GM18858 (cell line): ENCODE measurements around the gene RBMS2.
"Not testable (repeated sequence)": the region's sequence is repeated elsewhere in the genome, so short reads cannot be mapped to it uniquely, and the experiment has no call there.

Experiments used
- ATAC-seq: cut with Tn5 transposase; IDR thresholded peaks from one replicate; pipeline ENCODE4 v1.9.1; 2021; ENCODE audit not compliant: unreplicated experiment

The RBMS2 gene

DNA sequence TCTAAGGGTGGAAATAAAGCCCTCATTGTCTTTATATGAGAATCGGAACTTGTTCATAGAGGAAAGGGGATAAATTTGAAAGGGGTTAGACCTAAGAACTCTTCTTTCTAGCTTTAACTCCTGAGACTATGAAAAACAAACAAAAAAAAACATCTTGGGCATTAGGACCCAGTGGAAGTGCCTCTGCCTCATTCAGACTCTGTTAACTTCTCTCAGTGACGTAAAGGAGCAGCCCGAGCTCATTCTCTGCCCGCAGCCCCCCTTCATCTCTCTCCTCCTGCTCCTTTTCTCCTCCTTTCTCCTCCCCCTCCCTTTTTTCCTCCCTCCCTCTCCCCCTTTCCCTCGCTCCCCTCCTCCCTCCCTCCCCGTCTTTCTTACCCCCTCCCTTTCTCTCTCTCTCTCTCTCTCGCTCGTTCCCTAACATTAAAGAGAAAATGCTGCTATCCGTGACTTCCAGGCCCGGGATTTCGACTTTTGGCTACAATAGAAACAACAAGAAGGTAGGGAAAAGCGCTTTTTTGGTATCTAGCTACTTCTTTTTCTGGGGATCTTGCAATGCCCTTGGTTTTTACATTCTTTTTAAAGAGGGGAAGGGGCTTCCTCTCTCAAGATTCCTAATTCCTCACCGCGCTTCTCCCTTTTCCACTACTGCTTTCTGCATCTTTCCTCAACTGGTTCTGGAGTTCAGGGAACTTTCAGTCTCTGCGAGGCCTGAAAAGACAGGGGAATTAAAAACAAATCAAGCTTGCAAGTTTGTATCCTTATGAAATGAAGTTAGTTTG is at the start of gene RBMS2:
RBMS2 (plus strand) TSS at position 231 of the 782 bp plus-strand sequence; CDS start at position 435, 204 bp downstream.
- ATAC-seq: peak; percentile 69

DNA sequence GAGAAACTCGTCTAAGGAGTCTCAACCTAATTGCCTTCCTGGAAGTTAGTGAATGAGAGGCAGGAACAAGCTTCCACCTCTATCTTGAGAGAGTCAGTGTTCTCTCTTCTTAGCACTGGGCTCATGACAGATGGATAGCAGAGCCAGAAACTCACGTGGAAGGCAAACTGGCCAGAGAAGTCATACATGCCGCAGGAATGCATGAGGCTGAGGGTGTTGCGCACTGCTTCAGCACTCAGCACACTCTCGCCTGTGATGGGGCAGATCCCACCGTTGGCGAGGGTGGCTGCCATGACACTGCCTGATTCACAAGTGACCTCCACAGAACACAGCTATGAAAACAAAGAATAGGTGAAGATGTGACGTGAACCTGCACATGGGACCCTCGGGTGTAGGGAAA is 47.2 kb upstream of the RBMS2 start:
- ATAC-seq: no peak

DNA sequence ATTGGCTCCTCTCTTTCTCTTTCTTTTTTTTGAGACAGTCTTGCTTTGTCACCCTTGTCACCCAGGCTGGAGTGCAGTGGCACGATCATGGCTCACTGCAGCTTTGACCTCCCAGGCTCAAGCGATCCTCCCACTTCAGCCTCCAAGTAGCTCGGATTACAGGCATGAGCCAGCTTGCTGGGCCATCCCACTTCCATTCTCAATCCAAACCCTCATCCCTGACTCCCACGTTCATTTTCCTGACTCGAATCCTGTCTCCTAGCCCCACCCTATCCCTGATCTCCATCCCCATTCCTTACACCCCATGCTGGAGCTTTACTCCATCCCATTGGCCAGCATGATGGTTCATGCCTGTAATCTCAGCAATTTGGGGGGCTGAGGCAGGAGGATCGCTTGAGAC is 45.5 kb upstream of the RBMS2 start:
- ATAC-seq: no peak

GRCh38 chr12:56476972-56477432 is 44.6 kb upstream of the RBMS2 start:
- ATAC-seq: no peak

DNA sequence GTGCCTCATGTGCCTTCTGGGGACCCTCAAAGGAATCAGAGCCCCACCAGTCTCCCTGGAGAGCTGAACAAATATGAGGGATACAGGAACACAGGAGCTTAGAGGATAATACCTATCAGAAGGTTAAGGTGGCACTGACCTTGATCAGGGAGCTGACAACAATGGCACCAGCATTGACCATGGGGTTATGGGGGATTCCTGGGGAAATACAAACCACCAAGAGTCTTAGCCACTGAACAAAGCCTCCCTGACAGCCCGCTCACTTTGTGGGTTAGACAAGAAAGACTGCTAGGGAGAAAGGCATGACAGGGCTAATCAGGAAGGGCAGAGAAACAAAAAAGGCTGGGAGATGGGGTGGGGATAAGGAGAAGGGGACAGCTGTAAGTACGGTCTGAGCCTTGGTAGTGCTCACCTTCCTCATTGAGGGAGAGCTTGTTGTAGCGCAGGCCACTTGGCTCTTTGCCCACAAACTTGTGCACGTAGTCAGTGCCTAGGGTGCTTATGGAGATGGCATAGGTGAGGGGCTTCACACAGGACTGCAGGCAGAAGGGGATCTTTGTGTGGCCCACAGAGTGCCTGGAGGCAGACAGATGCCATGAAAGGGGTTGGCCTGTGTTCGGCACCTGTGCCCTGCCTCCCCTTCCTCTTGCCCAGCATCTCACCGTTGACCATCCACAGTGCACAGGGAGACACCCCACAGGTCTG is 43.9 kb upstream of the RBMS2 start:
- ATAC-seq: no peak

DNA sequence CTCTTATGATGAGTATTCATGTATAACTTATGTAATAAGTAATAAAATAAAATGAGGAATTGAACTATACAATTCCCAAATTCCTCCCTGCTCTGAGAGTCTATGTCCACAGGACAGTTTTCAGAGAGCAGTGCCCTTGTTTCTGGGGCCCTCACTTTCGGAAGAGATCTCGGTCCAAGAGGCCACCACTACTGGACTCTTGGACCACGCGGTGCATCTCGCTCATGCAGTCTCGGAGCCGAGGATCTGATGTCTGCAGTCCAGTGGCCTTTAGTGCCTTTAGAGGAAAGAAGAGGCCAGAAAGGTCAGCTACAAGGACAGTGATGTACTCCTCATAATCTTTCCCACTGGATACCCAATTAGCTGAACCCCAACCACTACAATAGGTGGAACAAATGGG is 42.0 kb upstream of the RBMS2 start:
- no peak for ATAC-seq

DNA sequence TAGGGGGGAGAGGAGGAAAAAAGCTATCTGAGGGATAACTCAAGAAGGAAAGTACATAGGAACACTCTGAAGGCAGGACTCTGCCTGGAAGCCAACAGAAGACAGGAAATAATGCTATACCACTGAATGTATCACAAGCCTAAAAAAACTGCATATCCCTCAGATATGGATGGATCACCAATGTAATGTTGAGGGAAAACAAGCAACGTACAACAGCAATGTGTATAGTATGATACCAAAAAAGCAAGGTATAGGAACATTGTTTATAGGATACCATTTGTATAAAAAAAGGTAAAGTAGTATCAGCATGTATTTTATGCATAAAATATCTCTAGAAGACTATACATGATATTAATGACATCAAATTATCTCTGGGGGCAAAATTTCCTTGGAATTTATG is 37.1 kb upstream of the RBMS2 start:
- no peak for ATAC-seq

- ATAC-seq: no peak
These were observed 34.9 kb upstream of the RBMS2 start for GRCh38 chr12:56486694-56487093.

DNA sequence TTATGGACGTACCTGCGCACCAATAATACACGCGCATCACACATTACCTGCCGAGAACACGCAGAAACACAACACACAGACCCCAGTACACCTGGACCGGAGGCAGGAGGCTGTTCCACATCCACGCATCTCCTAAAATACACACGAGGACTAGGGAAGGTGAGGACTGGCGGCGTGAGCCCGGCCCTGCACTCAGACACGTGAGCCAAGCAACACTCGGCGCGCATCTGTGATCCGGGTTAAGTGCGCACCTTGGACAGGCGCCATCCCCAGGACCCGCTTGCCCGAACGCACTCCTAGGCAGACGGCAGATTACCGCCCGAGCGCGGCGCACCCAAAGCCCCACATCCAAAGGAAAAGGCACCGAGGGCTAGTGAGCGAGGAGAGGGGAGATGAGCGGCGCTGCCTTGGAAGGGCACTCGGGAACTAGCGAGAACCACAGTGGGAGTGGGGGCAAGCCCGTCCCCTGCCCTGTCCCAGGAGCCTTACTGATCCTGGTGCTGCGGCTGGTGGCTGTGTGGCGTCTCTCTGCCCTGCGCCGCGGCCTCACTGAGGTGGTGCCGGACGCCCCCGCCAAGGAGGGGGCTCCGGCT is 34.1 kb upstream of the RBMS2 start:
- ATAC-seq: peak; percentile 26

DNA sequence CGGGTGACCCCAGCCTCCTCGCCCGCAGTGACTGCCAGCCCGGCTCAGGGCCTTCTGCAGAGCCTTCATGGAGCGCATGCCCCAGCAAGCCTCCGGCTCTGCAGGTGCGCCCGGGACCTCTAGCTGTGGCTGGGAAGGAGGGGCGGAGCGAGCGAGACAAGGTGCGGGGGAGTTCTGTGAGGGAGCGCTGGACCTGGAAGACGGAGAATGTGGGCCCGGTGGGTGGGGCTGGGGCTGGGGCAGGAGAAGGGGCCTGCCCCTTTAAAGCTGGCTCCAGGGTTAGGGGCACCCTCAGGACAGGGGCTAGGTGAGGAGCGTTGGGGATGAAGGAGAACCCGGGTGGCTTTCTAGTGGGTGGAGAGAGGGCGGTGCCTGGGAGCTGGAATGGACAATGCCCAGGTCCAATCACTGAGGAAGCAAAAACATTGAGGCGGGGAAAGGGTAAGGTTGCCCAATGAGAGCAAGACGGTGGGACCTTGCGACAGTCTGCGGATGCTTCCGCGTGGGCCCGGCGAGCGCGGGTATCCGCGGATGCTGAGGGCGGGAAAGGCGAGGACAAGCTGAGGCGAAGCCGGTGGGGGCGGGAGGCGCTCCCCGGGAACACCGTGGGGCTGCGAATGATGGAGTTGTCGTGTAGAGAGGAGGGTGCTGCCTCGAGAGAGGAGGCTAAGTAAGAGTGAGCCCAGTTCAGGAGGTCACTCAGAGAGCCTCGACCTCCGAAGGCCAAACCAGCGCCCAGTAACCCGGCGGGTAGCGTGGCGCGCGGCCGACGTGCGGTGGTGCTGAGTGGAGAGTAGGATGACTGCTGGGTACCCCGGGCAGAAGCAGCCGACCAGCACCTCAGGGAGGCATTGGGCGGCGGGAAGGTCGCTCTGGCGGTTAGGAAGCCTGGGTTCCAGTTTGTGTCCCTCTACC is 33.3 kb upstream of the RBMS2 start, which contains the start of gene GLS2:
GLS2 (minus strand) TSS at position 121 of the 915 bp plus-strand sequence; CDS start at position 78, 43 bp downstream.
- peak; percentile 89 for ATAC-seq

DNA sequence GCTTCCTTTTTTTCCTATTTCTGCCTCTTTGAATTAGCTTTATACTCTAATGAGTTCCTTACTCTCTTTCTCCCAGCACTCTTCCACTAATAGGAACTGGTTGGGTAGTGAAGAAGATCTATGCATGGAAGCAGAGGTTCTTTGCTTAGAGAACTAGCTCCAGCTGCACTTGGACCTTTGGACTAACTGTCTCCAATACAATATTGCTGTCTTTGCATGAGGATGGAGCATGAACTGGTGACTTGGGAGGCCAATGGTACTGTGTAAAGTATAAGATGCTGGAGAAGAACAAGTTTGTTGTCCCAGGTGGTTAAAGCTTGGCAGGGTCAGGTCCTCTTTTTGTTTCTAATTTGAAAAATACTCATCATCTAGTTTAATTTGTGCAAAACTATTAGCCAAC is 31.3 kb upstream of the RBMS2 start:
- no peak for ATAC-seq

DNA sequence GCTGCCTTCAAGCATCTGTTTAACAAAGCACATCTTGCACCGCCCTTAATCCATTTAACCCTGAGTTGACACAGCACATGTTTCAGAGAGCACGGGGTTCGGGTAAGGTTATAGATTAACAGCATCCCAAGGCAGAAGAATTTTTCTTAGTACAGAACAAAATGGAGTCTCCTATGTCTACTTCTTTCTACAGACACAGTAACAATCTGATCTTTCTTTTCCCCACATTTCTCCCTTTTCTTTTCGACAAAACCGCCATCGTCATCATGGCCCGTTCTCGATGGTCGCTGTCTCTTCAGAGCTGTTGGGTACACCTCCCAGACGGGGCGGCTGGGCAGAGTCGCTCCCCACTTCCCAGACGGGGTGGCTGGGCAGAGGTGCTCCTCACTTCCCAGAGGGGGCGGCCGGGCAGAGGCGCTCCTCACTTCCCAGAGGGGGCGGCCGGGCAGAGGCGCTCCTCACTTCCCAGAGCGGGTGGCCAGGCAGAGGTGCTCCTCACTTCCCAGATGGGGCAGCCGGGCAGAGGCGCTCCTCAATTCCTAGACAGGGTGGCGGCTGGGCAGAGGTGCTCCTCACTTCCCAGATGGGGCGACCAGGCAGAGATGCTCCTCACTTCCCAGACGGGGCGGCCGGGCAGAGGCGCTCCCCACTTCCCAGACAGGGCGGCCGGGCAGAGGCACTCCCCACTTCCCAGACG is 28.1 kb upstream of the RBMS2 start:
- ATAC-seq: not testable (repeated sequence)

- not testable (repeated sequence) for ATAC-seq
These were observed 27.6 kb upstream of the RBMS2 start for GRCh38 chr12:56494106-56494415.

DNA sequence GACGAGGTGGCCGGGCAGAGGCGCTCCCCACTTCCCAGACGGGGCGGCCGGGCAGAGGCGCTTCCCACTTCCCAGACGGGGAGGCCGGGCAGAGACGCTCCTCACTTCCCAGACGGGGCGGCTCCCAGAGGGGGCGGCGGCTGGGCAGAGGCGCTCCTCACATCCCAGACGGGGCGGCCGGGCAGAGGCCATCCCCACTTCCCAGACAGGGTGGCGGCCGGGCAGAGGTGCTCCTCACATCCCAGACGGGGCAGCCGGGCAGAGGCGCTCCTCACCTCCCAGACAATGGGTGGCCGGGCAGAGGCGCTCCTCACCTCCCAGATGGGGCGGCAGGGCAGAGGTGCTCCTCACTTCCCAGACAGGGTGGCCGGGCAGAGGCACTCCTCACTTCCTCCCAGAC is 27.1 kb upstream of the RBMS2 start:
- ATAC-seq: not testable (repeated sequence)

DNA sequence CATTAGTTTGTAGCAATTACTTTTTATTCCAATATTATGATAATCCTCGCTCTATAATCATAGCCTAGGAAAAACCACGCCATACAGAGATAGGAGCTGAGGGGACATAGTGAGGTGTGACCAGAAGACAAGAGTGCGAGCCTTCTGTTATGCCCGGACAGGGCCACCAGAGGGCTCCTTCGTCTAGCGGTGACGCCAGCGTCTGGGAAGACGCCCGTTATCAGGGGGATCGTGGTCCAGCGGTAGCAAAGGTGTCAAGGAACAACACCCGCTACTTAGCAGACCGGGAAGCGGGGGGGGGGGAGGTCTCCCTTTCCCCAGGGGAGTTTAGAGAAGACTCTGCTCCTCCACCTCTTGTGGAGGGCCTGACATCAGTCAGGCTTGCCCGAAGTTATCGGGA is 24.9 kb upstream of the RBMS2 start:
- not testable (repeated sequence) for ATAC-seq

- ATAC-seq: not testable (repeated sequence)
These were observed 23.3 kb upstream of the RBMS2 start for GRCh38 chr12:56498126-56498902.

DNA sequence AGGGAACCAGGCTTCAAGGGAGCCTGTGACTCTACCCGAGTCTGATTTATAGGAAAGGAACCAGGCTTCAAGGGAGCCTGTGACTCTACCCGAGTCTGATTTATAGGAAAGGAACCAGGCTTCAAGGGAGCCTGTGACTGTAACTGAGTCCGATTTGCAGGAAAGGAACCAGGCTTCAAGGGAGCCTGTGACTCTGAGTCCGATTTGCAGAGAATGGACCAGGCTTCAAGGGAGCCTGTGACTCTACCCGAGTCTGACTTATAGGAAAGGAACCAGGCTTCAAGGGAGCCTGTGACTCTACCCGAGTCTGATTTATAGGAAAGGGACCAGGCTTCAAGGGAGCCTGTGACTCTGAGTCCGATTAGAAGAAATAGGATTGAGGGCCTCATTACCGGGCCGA is 22.2 kb upstream of the RBMS2 start:
- not testable (repeated sequence) for ATAC-seq

GRCh38 chr12:56499879-56500278 is 21.7 kb upstream of the RBMS2 start:
- ATAC-seq: not testable (repeated sequence)

- ATAC-seq: no peak
These were observed 10.8 kb upstream of the RBMS2 start for GRCh38 chr12:56510786-56511185.

GRCh38 chr12:56514014-56514318 is 7.7 kb upstream of the RBMS2 start:
- not testable (repeated sequence) for ATAC-seq
